Gastroesophageal sphincter (tissue), 4 donors: ENCODE measurements around the gene NSUN6. TPM values are rescaled to one million over a fixed set of nuclear protein-coding genes. Genes with fewer than 3 reads are reported as not detected.
A peak's percentile ranks its signal among the peaks of the same experiment; 100 is the strongest.

Experiments
- ATAC-seq: fragments of 150-250 bp; one replicate; pipeline ENCODE4 v1.9.1; 2016; ENCODE audit warnings: mild to moderate bottlenecking, moderate library complexity
- H3K27ac ChIP-seq, 4 donors: fragments of 200-600 bp; sonication (generic) in 3 of 4; 1 replicate in 3 of 4; 2 replicates in 1 of 4; pipeline ENCODE4 v1.5.1; 2016 to 2019
- H3K27me3 ChIP-seq: fragments of 200-600 bp; sonication (generic); one replicate; pipeline ENCODE4 v1.5.1; 2019
- H3K36me3 ChIP-seq, 2 donors: fragments of 200-600 bp; sonication (generic); one replicate each; pipeline ENCODE4 v1.5.1; 2019; ENCODE audit warnings: control low read depth in 1 of 2
- H3K4me1 ChIP-seq, 3 donors: fragments of 200-600 bp; sonication (generic); 1 replicate in 2 of 3; 2 replicates in 1 of 3; pipeline ENCODE4 v1.5.1; 2016 to 2019; ENCODE audit warnings: control low read depth in 2 of 3
- H3K4me3 ChIP-seq, 2 donors: fragments of 200-600 bp; sonication (generic); one replicate each; pipeline ENCODE4 v1.5.1; 2019; ENCODE audit warnings: mild to moderate bottlenecking in 1 of 2, moderate library complexity in 1 of 2
- H3K9me3 ChIP-seq, 3 donors: fragments of 200-600 bp; sonication (generic); one replicate each; pipeline ENCODE4 v1.5.1; 2017 to 2019; ENCODE audit warnings: control low read depth in 2 of 3
- CTCF ChIP-seq, 4 experiments: fragments of 200-600 bp in 2 of 4; fragments of 450-650 bp in 2 of 4; sonication (generic) in 1 of 4; IDR thresholded peaks; one replicate each; pipeline ENCODE4 v1.5.1; 2017 to 2019; ENCODE audit warnings: antibody characterized with exemption in 4 of 4, mild to moderate bottlenecking in 2 of 4, moderate library complexity in 2 of 4
- EP300 ChIP-seq: sonication (generic); formaldehyde crosslinking; IDR thresholded peaks from one replicate; pipeline ENCODE4 v1.6.1; 2017; ENCODE audit warnings: antibody characterized with exemption, mild to moderate bottlenecking
- POLR2A ChIP-seq, 2 donors: fragments of 450-650 bp; IDR thresholded peaks; one replicate each; pipeline ENCODE4 v1.6.1; 2017; ENCODE audit warnings: antibody characterized with exemption in 2 of 2, mild to moderate bottlenecking in 2 of 2, moderate library complexity in 1 of 2
- POLR2AphosphoS5 ChIP-seq: sonication (generic); formaldehyde crosslinking; IDR thresholded peaks from one replicate; pipeline ENCODE4 v1.6.1; 2017; ENCODE audit warnings: antibody characterized with exemption
- WGBS, 2 donors: methylation state at CpG; one replicate each; pipeline ENCODE4 v1.1.5; 2018; ENCODE audit warnings: low coverage in 1 of 2; 5-methylcytosine and 5-hydroxymethylcytosine counted together
- total RNA-seq, 4 donors: library from RNA; depleted of rRNA; stranded (reverse); fragments of >200 nt; gene quantifications; one replicate each; pipeline ENCODE4 v1.1.0, GENCODE V29; 2016

NSUN6 gene
- total RNA-seq, 4 donors from 2014 or later, result 5.9 to 16.7 (median 7.1) TPM

- H3K9me3 ChIP-seq, result no peaks in the 10 kb centered on the region
- TF ChIP-seq CTCF (IDR thresholded peaks at IDR 0.05) (no peak), POLR2A (IDR thresholded peaks at IDR 0.05) (no peak), POLR2AphosphoS5 (no peak), EP300 (no peak)
- no peak overlapping the region for H3K4me3 ChIP-seq
- H3K27ac ChIP-seq, result no peak overlapping the region
- no peaks in the 10 kb centered on the region for H3K27me3 ChIP-seq
- peaks cover 0 to 12% (median 0%) of the 10 kb centered on the region in 3 donors for H3K4me1 ChIP-seq
- peaks cover 0 to 6% of the 10 kb centered on the region in 2 donors for H3K36me3 ChIP-seq
- no peak for ATAC-seq
Observed at GRCh38 chr10:18620856-18621255, 30.5 kb downstream of the NSUN6 start.

- Histone ChIP-seq H3K36me3 (peaks cover 0 to 6% of the 10 kb centered on the region in 2 donors), H3K4me3 (no peak overlapping the region), H3K4me1 (peaks cover 0 to 10% (median 0%) of the 10 kb centered on the region in 3 donors), H3K9me3 (no peaks in the 10 kb centered on the region), H3K27me3 (no peaks in the 10 kb centered on the region), H3K27ac (no peak overlapping the region)
- ATAC-seq, result no peak
- 25 to 94% methylated on average over 3 of the region's 3 CpGs for WGBS, 2 donors
- no peak for TF ChIP-seq CTCF (IDR thresholded peaks at IDR 0.05)
- no peak for TF ChIP-seq EP300
- TF ChIP-seq POLR2AphosphoS5, result no peak
- no peak for TF ChIP-seq POLR2A (IDR thresholded peaks at IDR 0.05)
Observed at GRCh38 chr10:18619016-18619415, 32.4 kb downstream of the NSUN6 start.

GRCh38 chr10:18616337-18616736 is 35.0 kb downstream of the NSUN6 start:
- 61 to 78% methylated on average over 3 of the region's 3 CpGs for WGBS, 2 donors
- TF ChIP-seq CTCF (IDR thresholded peaks at IDR 0.05), result no peak
- no peak for TF ChIP-seq POLR2A (IDR thresholded peaks at IDR 0.05)
- TF ChIP-seq POLR2AphosphoS5, result no peak
- no peak for TF ChIP-seq EP300
- H3K4me3 ChIP-seq, result no peak overlapping the region
- no peak overlapping the region for H3K27ac ChIP-seq
- peaks cover 0 to 10% of the 10 kb centered on the region in 2 donors for H3K36me3 ChIP-seq
- no peaks in the 10 kb centered on the region for H3K9me3 ChIP-seq
- ATAC-seq, result no peak
- H3K4me1 ChIP-seq, result no peaks in the 10 kb centered on the region
- H3K27me3 ChIP-seq, result no peaks in the 10 kb centered on the region

- no peak for TF ChIP-seq POLR2AphosphoS5
- TF ChIP-seq CTCF (IDR thresholded peaks at IDR 0.05), result no peak
- no peak for TF ChIP-seq EP300
- no peak for TF ChIP-seq POLR2A (IDR thresholded peaks at IDR 0.05)
- no peaks in the 10 kb centered on the region for H3K9me3 ChIP-seq
- no peak overlapping the region for H3K4me3 ChIP-seq
- no peak for ATAC-seq
- no peaks in the 10 kb centered on the region for H3K4me1 ChIP-seq
- H3K36me3 ChIP-seq, result peaks cover 0 to 10% of the 10 kb centered on the region in 2 donors
- no peaks in the 10 kb centered on the region for H3K27me3 ChIP-seq
- WGBS, 2 donors, result 96 to 98% methylated on average over 4 of the region's 4 CpGs
- H3K27ac ChIP-seq, result no peak overlapping the region
Observed at GRCh38 chr10:18615618-18616017, 35.8 kb downstream of the NSUN6 start.

GRCh38 chr10:18611168-18611567 is 40.2 kb downstream of the NSUN6 start:
- 96 to 97% methylated on average over 4 of the region's 4 CpGs for WGBS, 2 donors
- no peak overlapping the region for H3K4me3 ChIP-seq
- H3K36me3 ChIP-seq, result peaks cover 0 to 14% of the 10 kb centered on the region in 2 donors
- no peaks in the 10 kb centered on the region for H3K9me3 ChIP-seq
- no peaks in the 10 kb centered on the region for H3K27me3 ChIP-seq
- ATAC-seq, result no peak
- no peak for TF ChIP-seq POLR2A (IDR thresholded peaks at IDR 0.05)
- TF ChIP-seq POLR2AphosphoS5, result no peak
- TF ChIP-seq CTCF (IDR thresholded peaks at IDR 0.05), result no peak
- no peak for TF ChIP-seq EP300
- H3K4me1 ChIP-seq, result peaks cover 0 to 6% (median 0%) of the 10 kb centered on the region in 3 donors
- H3K27ac ChIP-seq, result peak overlapping the region in 1 of 4 donors; percentile 40
